ENCODE data around the gene ITPRIPL1.

DNA sequence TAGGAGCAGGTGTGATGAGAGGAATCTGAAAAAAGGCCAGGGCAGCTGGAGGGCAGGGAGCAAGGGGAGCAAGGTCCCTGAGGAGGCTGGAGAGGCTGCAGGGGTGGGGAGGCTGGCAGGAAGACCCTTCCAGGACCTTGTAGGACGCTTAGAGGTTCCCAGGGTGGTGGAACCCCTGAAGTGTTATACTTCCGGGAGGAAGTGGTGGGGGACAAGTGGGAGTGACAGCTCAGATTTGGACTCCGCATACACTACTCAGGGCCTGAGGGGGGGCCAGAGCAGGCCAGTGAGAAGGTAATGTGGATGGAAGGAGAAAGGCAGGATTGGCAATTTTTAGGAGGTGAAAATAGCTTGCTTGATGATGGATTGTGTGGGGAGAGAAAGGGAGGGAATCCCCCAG is 8.6 kb downstream of the ITPRIPL1 start:
- TF ChIP-seq, protein P1, sequence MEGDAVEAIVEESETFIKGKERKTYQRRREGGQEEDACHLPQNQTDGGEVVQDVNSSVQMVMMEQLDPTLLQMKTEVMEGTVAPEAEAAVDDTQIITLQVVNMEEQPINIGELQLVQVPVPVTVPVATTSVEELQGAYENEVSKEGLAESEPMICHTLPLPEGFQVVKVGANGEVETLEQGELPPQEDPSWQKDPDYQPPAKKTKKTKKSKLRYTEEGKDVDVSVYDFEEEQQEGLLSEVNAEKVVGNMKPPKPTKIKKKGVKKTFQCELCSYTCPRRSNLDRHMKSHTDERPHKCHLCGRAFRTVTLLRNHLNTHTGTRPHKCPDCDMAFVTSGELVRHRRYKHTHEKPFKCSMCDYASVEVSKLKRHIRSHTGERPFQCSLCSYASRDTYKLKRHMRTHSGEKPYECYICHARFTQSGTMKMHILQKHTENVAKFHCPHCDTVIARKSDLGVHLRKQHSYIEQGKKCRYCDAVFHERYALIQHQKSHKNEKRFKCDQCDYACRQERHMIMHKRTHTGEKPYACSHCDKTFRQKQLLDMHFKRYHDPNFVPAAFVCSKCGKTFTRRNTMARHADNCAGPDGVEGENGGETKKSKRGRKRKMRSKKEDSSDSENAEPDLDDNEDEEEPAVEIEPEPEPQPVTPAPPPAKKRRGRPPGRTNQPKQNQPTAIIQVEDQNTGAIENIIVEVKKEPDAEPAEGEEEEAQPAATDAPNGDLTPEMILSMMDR (IDR thresholded peaks at IDR 0.05), result no peak
- no peak for TF ChIP-seq POLR2AphosphoS5 (IDR thresholded peaks at IDR 0.05; ENCODE audit: insufficient read depth in 1 of 2, low read depth in 1 of 2)

All from vagina (tissue), 2 donors.